ENCODE results near the gene CDK15. TPM values are rescaled to one million over a fixed set of nuclear protein-coding genes. Genes with fewer than 3 reads are reported as not detected.

The CDK15 gene
- total and polyA plus RNA-seq, 2 donors (not counting 1 experiment from before 2014, with no cell fraction given): not detected

- intact Hi-C loops (cut with micrococcal nuclease): no loop called here
Measured at GRCh38 chr2:201916565-201916964, 110.2 kb downstream of the CDK15 start.

GRCh38 chr2:201918616-201919307 is 112.4 kb downstream of the CDK15 start:
- Mint-ChIP-seq H3K4me1 (no peaks in the 10 kb centered on the region), H3K27ac (no peak overlapping the region), H3K27me3 (peaks cover 18% of the 10 kb centered on the region), H3K4me3 (no peak overlapping the region), H3K9me3 (ENCODE audit: insufficient read depth) (no peaks in the 10 kb centered on the region)
- Histone ChIP-seq H3K27me3 (replicated peaks in 1 of 4; ENCODE audit: control extremely low read depth in 1 of 4, control insufficient read depth in 3 of 4, insufficient read depth in 4 of 4, low read length in 3 of 4) (no peaks in the 10 kb centered on the region), H3K9ac (ENCODE audit: low read length) (no peak overlapping the region), H3K27ac (ENCODE audit: low read length in 2 of 2) (no peak overlapping the region), H3K4me2 (replicated peaks; ENCODE audit: low read depth, low read length, poor library complexity, severe bottlenecking) (no peak overlapping the region), H3K79me2 (ENCODE audit: control insufficient read depth, insufficient read depth, low read length) (no peaks in the 10 kb centered on the region), H3K4me3 (ENCODE audit: control extremely low read depth in 1 of 5, extremely low read depth in 1 of 5, insufficient read depth in 1 of 5, low read depth in 2 of 5, low read length in 4 of 5) (no peak overlapping the region), H3K4me1 (ENCODE audit: control insufficient read depth in 2 of 2, insufficient read depth in 2 of 2, low read length in 2 of 2) (no peaks in the 10 kb centered on the region), H2AFZ (ENCODE audit: insufficient read depth, low read depth, low read length, poor library complexity, severe bottlenecking) (no peak overlapping the region), H3K36me3 (replicated peaks in 1 of 2; ENCODE audit: control extremely low read depth in 1 of 2, control insufficient read depth in 1 of 2, extremely low read depth in 1 of 2, insufficient read depth in 2 of 2, low read length in 1 of 2) (no peaks in the 10 kb centered on the region), H4K20me1 (ENCODE audit: control insufficient read depth, insufficient read depth, low read length, poor library complexity, severe bottlenecking) (no peaks in the 10 kb centered on the region), H3K9me3 (ENCODE audit: control extremely low read depth in 1 of 3, control insufficient read depth in 2 of 3, insufficient read depth in 1 of 3, low read length in 2 of 3) (no peaks in the 10 kb centered on the region)
- DNase-seq (no peak), ATAC-seq (ENCODE audit: low read depth) (no peak)
- TF ChIP-seq EZH2 (IDR thresholded peaks at IDR 0.05; ENCODE audit: borderline replicate concordance, insufficient read depth, low read depth, low read length, poor library complexity, severe bottlenecking): no peak
- TF ChIP-seq, protein P1, sequence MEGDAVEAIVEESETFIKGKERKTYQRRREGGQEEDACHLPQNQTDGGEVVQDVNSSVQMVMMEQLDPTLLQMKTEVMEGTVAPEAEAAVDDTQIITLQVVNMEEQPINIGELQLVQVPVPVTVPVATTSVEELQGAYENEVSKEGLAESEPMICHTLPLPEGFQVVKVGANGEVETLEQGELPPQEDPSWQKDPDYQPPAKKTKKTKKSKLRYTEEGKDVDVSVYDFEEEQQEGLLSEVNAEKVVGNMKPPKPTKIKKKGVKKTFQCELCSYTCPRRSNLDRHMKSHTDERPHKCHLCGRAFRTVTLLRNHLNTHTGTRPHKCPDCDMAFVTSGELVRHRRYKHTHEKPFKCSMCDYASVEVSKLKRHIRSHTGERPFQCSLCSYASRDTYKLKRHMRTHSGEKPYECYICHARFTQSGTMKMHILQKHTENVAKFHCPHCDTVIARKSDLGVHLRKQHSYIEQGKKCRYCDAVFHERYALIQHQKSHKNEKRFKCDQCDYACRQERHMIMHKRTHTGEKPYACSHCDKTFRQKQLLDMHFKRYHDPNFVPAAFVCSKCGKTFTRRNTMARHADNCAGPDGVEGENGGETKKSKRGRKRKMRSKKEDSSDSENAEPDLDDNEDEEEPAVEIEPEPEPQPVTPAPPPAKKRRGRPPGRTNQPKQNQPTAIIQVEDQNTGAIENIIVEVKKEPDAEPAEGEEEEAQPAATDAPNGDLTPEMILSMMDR (IDR thresholded peaks at IDR 0.05): no peak
- CTCF ChIA-PET: no interaction called here
- intact Hi-C loops (cut with micrococcal nuclease): no loop called here
- POLR2A ChIA-PET: interaction anchor here (0.6 kb wide), 1 partner anchor 244 kb away, joined by 7 read pairs; no protein-coding TSS in a partner anchor
- WGBS (ENCODE audit: insufficient coverage): 94% methylated on average over 10 of the region's 10 CpGs

More at GRCh38 chr2:201916565-201916964, 110.2 kb downstream of the CDK15 start:
- Histone ChIP-seq H3K27me3 (replicated peaks in 1 of 4; ENCODE audit: control extremely low read depth in 1 of 4, control insufficient read depth in 3 of 4, insufficient read depth in 4 of 4, low read length in 3 of 4) (no peaks in the 10 kb centered on the region), H3K9me3 (ENCODE audit: control extremely low read depth in 1 of 3, control insufficient read depth in 2 of 3, insufficient read depth in 1 of 3, low read length in 2 of 3) (no peaks in the 10 kb centered on the region), H3K27ac (ENCODE audit: low read length in 2 of 2) (no peak overlapping the region), H3K36me3 (replicated peaks in 1 of 2; ENCODE audit: control extremely low read depth in 1 of 2, control insufficient read depth in 1 of 2, extremely low read depth in 1 of 2, insufficient read depth in 2 of 2, low read length in 1 of 2) (no peaks in the 10 kb centered on the region), H3K79me2 (ENCODE audit: control insufficient read depth, insufficient read depth, low read length) (no peaks in the 10 kb centered on the region), H3K4me2 (replicated peaks; ENCODE audit: low read depth, low read length, poor library complexity, severe bottlenecking) (no peak overlapping the region), H2AFZ (ENCODE audit: insufficient read depth, low read depth, low read length, poor library complexity, severe bottlenecking) (no peak overlapping the region), H3K4me3 (ENCODE audit: control extremely low read depth in 1 of 5, extremely low read depth in 1 of 5, insufficient read depth in 1 of 5, low read depth in 2 of 5, low read length in 4 of 5) (no peak overlapping the region), H3K9ac (ENCODE audit: low read length) (no peak overlapping the region), H3K4me1 (ENCODE audit: control insufficient read depth in 2 of 2, insufficient read depth in 2 of 2, low read length in 2 of 2) (no peaks in the 10 kb centered on the region), H4K20me1 (ENCODE audit: control insufficient read depth, insufficient read depth, low read length, poor library complexity, severe bottlenecking) (no peaks in the 10 kb centered on the region)
- WGBS (ENCODE audit: insufficient coverage): 98% methylated on average over 4 of the region's 4 CpGs
- ATAC-seq (ENCODE audit: low read depth) (no peak), DNase-seq (no peak)
- Mint-ChIP-seq H3K27ac (no peak overlapping the region), H3K9me3 (ENCODE audit: insufficient read depth) (no peaks in the 10 kb centered on the region), H3K4me3 (no peak overlapping the region), H3K4me1 (no peaks in the 10 kb centered on the region), H3K27me3 (peaks cover 4% of the 10 kb centered on the region)
- TF ChIP-seq EZH2 (IDR thresholded peaks at IDR 0.05; ENCODE audit: borderline replicate concordance, insufficient read depth, low read depth, low read length, poor library complexity, severe bottlenecking): no peak
- TF ChIP-seq, protein P1 (IDR thresholded peaks at IDR 0.05): no peak
- POLR2A ChIA-PET: no interaction called here
- CTCF ChIA-PET: no interaction called here

Measured in B cell (primary cell).